Dendritic cell treated with granulocyte-macrophage colony-stimulating factor and Interleukin-4, amounts not matched to agents 40 ng/mL and 50 ng/mL, for 4 days (primary cell): ENCODE results near the gene PRPS1L1.

ENCODE experiments used
- H3K27ac Mint-ChIP-seq: one replicate; pipeline ENCODE4 v1.8.0; 2022; ENCODE audit warnings: mild to moderate bottlenecking, mixed read lengths
- H3K27me3 Mint-ChIP-seq: one replicate; pipeline ENCODE4 v1.8.0; 2022; ENCODE audit warnings: mild to moderate bottlenecking, mixed read lengths
- H3K36me3 Mint-ChIP-seq: one replicate; pipeline ENCODE4 v1.8.0; 2022; ENCODE audit warnings: low read depth, mixed read lengths
- H3K4me1 Mint-ChIP-seq: one replicate; pipeline ENCODE4 v1.8.0; 2022; ENCODE audit warnings: low read depth, mixed read lengths
- H3K4me3 Mint-ChIP-seq: one replicate; pipeline ENCODE4 v1.8.0; 2022; ENCODE audit warnings: mild to moderate bottlenecking, moderate library complexity, mixed read lengths
- H3K9me3 Mint-ChIP-seq: one replicate; pipeline ENCODE4 v1.8.0; 2022; ENCODE audit warnings: mixed read lengths
- intact Hi-C: fragments of 100-400 bp; cut with micrococcal nuclease; formaldehyde crosslinking; loops from one replicate; pipeline ENCODE4 v1.15.0; 2022

The PRPS1L1 gene

GRCh38 chr7:18037609-18038008, 10.0 kb upstream of the PRPS1L1 start:
- Mint-ChIP-seq H3K36me3 (no peaks in the 10 kb centered on the region), H3K9me3 (peaks cover 3% of the 10 kb centered on the region), H3K4me1 (no peaks in the 10 kb centered on the region), H3K27me3 (no peaks in the 10 kb centered on the region), H3K27ac (no peak overlapping the region), H3K4me3 (no peak overlapping the region)
- intact Hi-C loops = no loop called here

- H3K9me3 Mint-ChIP-seq = no peaks in the 10 kb centered on the region
- no peak overlapping the region for H3K4me3 Mint-ChIP-seq
- intact Hi-C loops = no loop called here
- no peak overlapping the region for H3K27ac Mint-ChIP-seq
- no peaks in the 10 kb centered on the region for H3K36me3 Mint-ChIP-seq
- H3K4me1 Mint-ChIP-seq = no peaks in the 10 kb centered on the region
- no peaks in the 10 kb centered on the region for H3K27me3 Mint-ChIP-seq
Observed at GRCh38 chr7:18036783-18037182, 9.1 kb upstream of the PRPS1L1 start.

DNA sequence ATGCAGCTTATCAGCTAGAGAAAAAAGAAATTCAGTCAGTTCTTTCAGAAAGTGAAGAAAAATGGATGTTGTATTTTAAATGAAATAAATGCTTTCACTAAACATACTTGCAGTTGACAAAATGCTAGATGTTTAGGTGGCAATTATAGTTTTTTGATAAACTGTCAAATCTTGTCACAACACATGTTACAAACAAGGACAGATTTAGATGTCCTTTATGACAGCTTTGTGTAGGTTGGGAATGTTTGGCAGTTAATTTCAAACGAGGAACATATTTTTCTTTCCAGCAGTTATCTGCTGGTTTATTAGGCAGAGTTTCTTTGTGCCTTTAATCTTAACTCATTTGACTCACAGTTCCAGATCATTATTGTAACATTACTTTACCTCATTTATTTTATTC, 3.1 kb upstream of the PRPS1L1 start:
- H3K4me3 Mint-ChIP-seq = no peak overlapping the region
- no peaks in the 10 kb centered on the region for H3K4me1 Mint-ChIP-seq
- H3K36me3 Mint-ChIP-seq = no peaks in the 10 kb centered on the region
- intact Hi-C loops = no loop called here
- H3K27ac Mint-ChIP-seq = no peak overlapping the region
- H3K9me3 Mint-ChIP-seq = no peaks in the 10 kb centered on the region
- no peaks in the 10 kb centered on the region for H3K27me3 Mint-ChIP-seq

- H3K4me1 Mint-ChIP-seq = peaks cover 12% of the 10 kb centered on the region
- no peaks in the 10 kb centered on the region for H3K36me3 Mint-ChIP-seq
- H3K4me3 Mint-ChIP-seq = no peak overlapping the region
- no peaks in the 10 kb centered on the region for H3K27me3 Mint-ChIP-seq
- intact Hi-C loops = no loop called here
- H3K27ac Mint-ChIP-seq = no peak overlapping the region
- no peaks in the 10 kb centered on the region for H3K9me3 Mint-ChIP-seq
Observed at GRCh38 chr7:18020138-18020715, 7.4 kb downstream of the PRPS1L1 start.

- no peaks in the 10 kb centered on the region for H3K36me3 Mint-ChIP-seq
- peaks cover 12% of the 10 kb centered on the region for H3K4me1 Mint-ChIP-seq
- no peak overlapping the region for H3K4me3 Mint-ChIP-seq
- intact Hi-C loops = no loop called here
- H3K27ac Mint-ChIP-seq = no peak overlapping the region
- no peaks in the 10 kb centered on the region for H3K27me3 Mint-ChIP-seq
- H3K9me3 Mint-ChIP-seq = no peaks in the 10 kb centered on the region
Observed at GRCh38 chr7:18019555-18019954, 8.1 kb downstream of the PRPS1L1 start.

DNA sequence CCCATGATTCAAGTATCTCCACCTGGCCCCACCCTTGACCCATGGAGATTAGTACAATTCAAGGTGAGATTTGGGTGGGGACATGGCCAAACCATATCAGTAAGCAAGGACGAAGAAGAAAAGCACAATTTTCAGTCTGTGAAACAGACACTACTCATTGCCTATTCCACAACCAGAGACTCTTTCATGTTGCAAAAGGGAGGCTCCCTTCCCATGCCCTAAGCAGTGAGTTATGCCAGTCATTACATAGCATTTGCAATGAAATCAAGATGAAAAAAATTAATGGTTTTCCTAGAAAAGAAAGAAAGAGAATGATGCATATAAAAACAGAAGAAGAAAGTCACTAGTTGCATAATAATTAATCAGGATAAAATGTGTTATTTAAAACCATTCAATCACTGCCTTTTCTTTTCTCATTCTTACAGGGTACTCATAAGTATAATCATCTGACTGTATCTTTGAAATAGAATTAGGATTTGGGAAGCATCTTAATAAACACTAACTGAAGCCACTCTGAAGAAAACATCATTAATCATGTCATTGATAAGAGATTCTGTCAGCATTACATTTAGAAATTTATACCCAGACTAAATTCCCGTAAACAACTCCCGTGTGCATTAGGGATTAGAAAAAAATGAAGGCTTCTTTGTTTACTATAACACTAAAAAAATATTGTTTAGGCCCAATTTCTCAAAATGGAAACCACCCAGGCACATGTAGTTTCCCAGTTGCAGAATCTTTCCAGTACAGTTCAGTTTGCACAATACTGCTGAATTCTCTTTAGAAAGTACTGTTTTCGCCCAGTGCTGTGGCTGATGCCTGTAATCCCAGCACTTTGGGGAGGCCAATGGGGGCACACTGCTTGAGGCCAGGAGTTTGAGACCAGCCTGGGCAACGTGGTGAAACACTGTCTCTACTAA, 9.1 kb downstream of the PRPS1L1 start:
- Mint-ChIP-seq H3K9me3 (no peaks in the 10 kb centered on the region), H3K27me3 (no peaks in the 10 kb centered on the region), H3K27ac (no peak overlapping the region), H3K4me3 (no peak overlapping the region), H3K4me1 (peaks cover 12% of the 10 kb centered on the region), H3K36me3 (no peaks in the 10 kb centered on the region)
- intact Hi-C loops = no loop called here

DNA sequence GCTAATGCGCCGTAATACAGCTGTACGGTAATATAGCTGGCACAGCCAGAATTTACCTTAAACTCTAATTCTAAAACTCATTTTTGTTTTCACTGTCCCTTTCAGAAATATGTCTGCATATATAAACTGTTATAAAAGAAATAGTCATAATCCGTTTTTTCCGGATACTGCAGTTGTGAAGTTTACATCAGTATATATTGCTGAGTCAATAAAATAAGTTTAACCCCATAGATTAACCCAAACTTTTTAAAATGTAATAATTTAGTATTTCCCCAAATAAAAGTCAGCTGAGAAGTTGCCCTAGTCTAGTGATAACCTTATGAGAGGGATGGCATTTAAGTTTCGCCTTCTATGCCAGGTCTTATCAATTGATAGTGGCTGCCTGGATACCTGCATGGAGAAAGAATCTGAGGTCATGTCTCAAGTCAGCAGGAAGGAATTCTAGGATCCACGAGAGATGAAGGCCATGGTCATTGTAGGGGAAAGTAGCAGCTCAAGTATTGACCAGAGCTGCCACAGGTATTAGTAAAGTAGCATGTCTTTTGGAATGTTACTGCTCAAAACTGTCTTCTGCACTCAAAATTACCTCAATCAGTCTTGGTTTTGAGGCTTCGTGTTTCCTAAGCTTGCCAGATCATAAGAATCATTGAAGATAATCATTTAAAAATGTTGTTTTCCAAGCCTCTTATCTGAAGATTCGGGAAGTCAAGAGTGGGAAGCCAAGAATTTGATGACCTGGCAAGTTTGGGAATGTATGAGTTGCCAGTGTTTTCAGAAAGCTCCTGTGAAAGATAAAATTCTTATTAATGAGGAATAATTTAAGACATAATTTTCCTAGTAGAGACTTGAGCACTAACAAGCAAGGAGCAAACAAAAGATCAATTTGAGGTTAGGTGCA, 10.8 kb downstream of the PRPS1L1 start:
- intact Hi-C loops = no loop called here
- H3K9me3 Mint-ChIP-seq = no peaks in the 10 kb centered on the region
- H3K36me3 Mint-ChIP-seq = no peaks in the 10 kb centered on the region
- peaks cover 12% of the 10 kb centered on the region for H3K4me1 Mint-ChIP-seq
- no peak overlapping the region for H3K4me3 Mint-ChIP-seq
- H3K27ac Mint-ChIP-seq = no peak overlapping the region
- H3K27me3 Mint-ChIP-seq = no peaks in the 10 kb centered on the region

- Mint-ChIP-seq H3K27me3 (no peaks in the 10 kb centered on the region), H3K9me3 (no peaks in the 10 kb centered on the region)
- intact Hi-C loops = no loop called here
Observed at GRCh38 chr7:18013936-18014335, 13.7 kb downstream of the PRPS1L1 start.

DNA sequence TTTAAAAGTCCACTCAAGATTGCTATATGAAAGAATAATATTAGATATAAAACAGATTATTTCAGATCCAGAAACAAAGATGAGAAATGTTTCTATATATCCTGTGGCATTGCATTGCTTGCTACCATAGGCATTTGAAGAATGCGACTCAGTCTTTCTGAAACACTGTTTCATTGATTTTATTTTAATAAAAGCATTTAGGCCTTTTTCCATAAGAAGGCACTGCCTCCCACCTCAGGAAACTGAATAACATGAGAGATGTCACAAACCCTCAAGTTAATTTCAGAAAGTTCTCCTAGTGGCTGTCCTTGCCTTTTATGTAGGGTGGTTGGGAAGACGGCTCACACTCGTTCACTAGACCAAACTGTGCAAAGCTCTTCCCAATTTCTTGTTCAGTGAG, 23.3 kb downstream of the PRPS1L1 start:
- H3K27me3 Mint-ChIP-seq = no peaks in the 10 kb centered on the region
- H3K9me3 Mint-ChIP-seq = peaks cover 6% of the 10 kb centered on the region
- H3K36me3 Mint-ChIP-seq = no peaks in the 10 kb centered on the region
- H3K4me1 Mint-ChIP-seq = no peaks in the 10 kb centered on the region
- H3K4me3 Mint-ChIP-seq = no peak overlapping the region
- no peak overlapping the region for H3K27ac Mint-ChIP-seq
- intact Hi-C loops = no loop called here

More at GRCh38 chr7:18013936-18014335, 13.7 kb downstream of the PRPS1L1 start:
- Mint-ChIP-seq H3K4me1 (no peaks in the 10 kb centered on the region), H3K4me3 (no peak overlapping the region), H3K27ac (no peak overlapping the region), H3K36me3 (no peaks in the 10 kb centered on the region)

GRCh38 chr7:18003286-18003994, 24.2 kb downstream of the PRPS1L1 start:
- no peak overlapping the region for H3K4me3 Mint-ChIP-seq
- no peaks in the 10 kb centered on the region for H3K4me1 Mint-ChIP-seq
- peaks cover 6% of the 10 kb centered on the region for H3K9me3 Mint-ChIP-seq
- H3K36me3 Mint-ChIP-seq = no peaks in the 10 kb centered on the region
- intact Hi-C loops = no loop called here
- no peaks in the 10 kb centered on the region for H3K27me3 Mint-ChIP-seq
- no peak overlapping the region for H3K27ac Mint-ChIP-seq

GRCh38 chr7:17998692-17999091, 29.0 kb downstream of the PRPS1L1 start:
- H3K36me3 Mint-ChIP-seq = no peaks in the 10 kb centered on the region
- no peak overlapping the region for H3K27ac Mint-ChIP-seq
- no peak overlapping the region for H3K4me3 Mint-ChIP-seq
- intact Hi-C loops = loop anchor here (10.0 kb wide), 1 partner anchor 224 kb away; no protein-coding TSS in a partner anchor
- H3K4me1 Mint-ChIP-seq = no peaks in the 10 kb centered on the region
- no peaks in the 10 kb centered on the region for H3K27me3 Mint-ChIP-seq
- H3K9me3 Mint-ChIP-seq = no peaks in the 10 kb centered on the region

DNA sequence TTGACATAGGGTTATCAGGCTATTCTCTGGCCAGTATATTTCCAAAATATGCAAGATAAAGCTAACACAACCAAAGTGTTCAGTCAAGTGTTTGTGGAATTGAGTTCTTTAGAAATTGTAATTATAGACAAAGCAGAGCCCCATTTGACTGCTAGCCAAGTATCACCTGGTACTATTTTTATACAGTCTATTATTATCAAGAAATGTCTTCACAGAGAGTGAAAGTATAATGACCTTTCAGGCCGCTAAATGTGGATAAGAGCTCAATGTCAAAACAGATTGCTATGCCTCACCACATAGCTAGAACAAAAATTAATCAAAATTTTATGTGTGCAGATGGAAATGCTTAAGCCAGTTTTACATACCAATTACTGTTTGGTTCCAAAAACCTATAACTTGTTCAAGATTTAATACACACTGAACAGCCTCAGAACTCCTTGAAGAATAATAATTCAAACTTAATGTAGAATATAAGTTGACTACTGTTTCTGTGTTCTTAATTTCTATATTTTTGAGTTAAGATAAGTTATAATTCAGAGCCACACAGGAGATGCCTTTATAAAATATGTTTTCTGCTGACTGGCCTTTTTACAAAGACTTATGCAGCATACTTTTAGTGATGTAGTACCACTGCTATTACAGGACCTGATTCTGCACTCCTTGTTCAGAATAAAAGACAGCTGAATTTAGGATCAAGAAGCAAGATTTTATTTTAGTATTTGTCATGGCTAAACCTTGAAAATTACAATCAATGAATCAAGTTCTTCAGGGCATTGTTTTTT, 31.0 kb downstream of the PRPS1L1 start:
- no peaks in the 10 kb centered on the region for H3K9me3 Mint-ChIP-seq
- intact Hi-C loops = loop anchor here (10.0 kb wide), 1 partner anchor 222 kb away; no protein-coding TSS in a partner anchor
- no peak overlapping the region for H3K4me3 Mint-ChIP-seq
- H3K27ac Mint-ChIP-seq = no peak overlapping the region
- no peaks in the 10 kb centered on the region for H3K27me3 Mint-ChIP-seq
- no peaks in the 10 kb centered on the region for H3K4me1 Mint-ChIP-seq
- H3K36me3 Mint-ChIP-seq = no peaks in the 10 kb centered on the region

DNA sequence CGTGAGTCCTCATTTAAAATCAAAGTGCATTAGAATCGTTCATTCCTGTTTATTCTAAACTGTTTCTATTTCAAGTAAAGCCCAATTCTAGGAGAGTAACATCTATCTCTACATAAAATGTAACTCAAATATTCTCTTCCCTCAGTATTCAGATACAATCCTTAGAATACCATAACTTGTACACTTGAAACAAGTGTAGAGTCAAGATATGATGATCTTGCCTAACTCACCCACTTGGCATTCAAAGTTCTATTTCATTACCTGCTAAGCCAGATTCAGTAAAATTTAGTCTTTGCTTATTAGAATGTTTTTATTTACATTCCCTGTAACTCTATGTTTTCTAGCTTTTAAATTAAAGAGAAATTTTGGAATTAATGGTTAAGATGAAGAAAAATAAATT, 31.6 kb downstream of the PRPS1L1 start:
- H3K9me3 Mint-ChIP-seq = no peaks in the 10 kb centered on the region
- no peak overlapping the region for H3K27ac Mint-ChIP-seq
- no peaks in the 10 kb centered on the region for H3K27me3 Mint-ChIP-seq
- no peak overlapping the region for H3K4me3 Mint-ChIP-seq
- intact Hi-C loops = loop anchor here (10.0 kb wide), 1 partner anchor 221 kb away; no protein-coding TSS in a partner anchor
- H3K4me1 Mint-ChIP-seq = no peaks in the 10 kb centered on the region
- H3K36me3 Mint-ChIP-seq = no peaks in the 10 kb centered on the region
